Parathyroid adenoma (tissue), 2 donors: ENCODE results near the gene FUT6.

Source experiments
- H2AFZ ChIP-seq: fragments of 300-600 bp; sonication (generic); one replicate; pipeline ENCODE4 v1.7.0; 2017; ENCODE audit warnings: antibody characterized with exemption, mild to moderate bottlenecking
- H3K27ac ChIP-seq: fragments of 300-600 bp; sonication (generic); one replicate; pipeline ENCODE4 v1.7.0; 2017
- H3K27me3 ChIP-seq: fragments of 300-600 bp; sonication (generic); one replicate; pipeline ENCODE4 v1.7.0; 2017; ENCODE audit warnings: low read length; ENCODE audit not compliant: control insufficient read depth, insufficient read depth
- H3K36me3 ChIP-seq: fragments of 300-600 bp; sonication (generic); one replicate; pipeline ENCODE4 v1.7.0; 2017; ENCODE audit warnings: low read length; ENCODE audit not compliant: control insufficient read depth, insufficient read depth
- H3K4me1 ChIP-seq: fragments of 300-600 bp; sonication (generic); one replicate; pipeline ENCODE4 v1.7.0; 2017; ENCODE audit warnings: control low read depth
- H3K4me2 ChIP-seq: fragments of 300-600 bp; sonication (generic); one replicate; pipeline ENCODE4 v1.7.0; 2017; ENCODE audit warnings: low read length
- H3K4me3 ChIP-seq: fragments of 300-600 bp; sonication (generic); one replicate; pipeline ENCODE4 v1.7.0; 2017; ENCODE audit warnings: low read depth, low read length
- H3K79me2 ChIP-seq: fragments of 300-600 bp; sonication (generic); one replicate; pipeline ENCODE4 v1.7.0; 2017; ENCODE audit warnings: control low read depth
- H3K9ac ChIP-seq: fragments of 300-600 bp; sonication (generic); one replicate; pipeline ENCODE4 v1.7.0; 2017; ENCODE audit warnings: mild to moderate bottlenecking
- H3K9me3 ChIP-seq: fragments of 300-600 bp; sonication (generic); one replicate; pipeline ENCODE4 v1.7.0; 2017; ENCODE audit warnings: low read length; ENCODE audit not compliant: control insufficient read depth
- CTCF ChIP-seq: fragments of 300-600 bp; sonication (generic); IDR thresholded peaks from one replicate; pipeline ENCODE4 v1.7.0; 2017; ENCODE audit warnings: antibody characterized with exemption, mild to moderate bottlenecking
- donor health status: primary hyperparathyroidism.

The FUT6 gene

GRCh38 chr19:5801796-5802619 is 37.5 kb downstream of the FUT6 start:
- no peak overlapping the region for H3K9ac ChIP-seq
- no peaks in the 10 kb centered on the region for H3K79me2 ChIP-seq
- no peak overlapping the region for H3K27ac ChIP-seq
- no peaks in the 10 kb centered on the region for H3K36me3 ChIP-seq
- no peaks in the 10 kb centered on the region for H3K27me3 ChIP-seq
- no peak overlapping the region for H2AFZ ChIP-seq
- TF ChIP-seq CTCF: no peak
- no peak overlapping the region for H3K4me2 ChIP-seq
- peaks cover 2% of the 10 kb centered on the region for H3K4me1 ChIP-seq
- H3K9me3 ChIP-seq: no peaks in the 10 kb centered on the region
- no peak overlapping the region for H3K4me3 ChIP-seq

- Histone ChIP-seq H3K4me3 (no peak overlapping the region), H3K9me3 (no peaks in the 10 kb centered on the region), H3K4me2 (no peak overlapping the region), H3K36me3 (no peaks in the 10 kb centered on the region), H3K9ac (no peak overlapping the region), H3K27ac (no peak overlapping the region), H3K79me2 (no peaks in the 10 kb centered on the region), H3K27me3 (no peaks in the 10 kb centered on the region), H3K4me1 (peaks cover 2% of the 10 kb centered on the region), H2AFZ (no peak overlapping the region)
- no peak for TF ChIP-seq CTCF
These were observed 38.9 kb downstream of the FUT6 start for GRCh38 chr19:5800361-5801270.

- no peaks in the 10 kb centered on the region for H3K36me3 ChIP-seq
- no peaks in the 10 kb centered on the region for H3K27me3 ChIP-seq
- no peak for TF ChIP-seq CTCF
- no peak overlapping the region for H3K4me3 ChIP-seq
- no peak overlapping the region for H2AFZ ChIP-seq
- no peaks in the 10 kb centered on the region for H3K9me3 ChIP-seq
- H3K79me2 ChIP-seq: no peaks in the 10 kb centered on the region
- peaks cover 2% of the 10 kb centered on the region for H3K4me1 ChIP-seq
- H3K9ac ChIP-seq: no peak overlapping the region
- H3K27ac ChIP-seq: no peak overlapping the region
- H3K4me2 ChIP-seq: no peak overlapping the region
These were observed 40.0 kb downstream of the FUT6 start for GRCh38 chr19:5799247-5800241.

- H3K36me3 ChIP-seq: no peaks in the 10 kb centered on the region
- H3K4me2 ChIP-seq: no peak overlapping the region
- H3K27ac ChIP-seq: no peak overlapping the region
- H3K79me2 ChIP-seq: no peaks in the 10 kb centered on the region
- H3K9ac ChIP-seq: no peak overlapping the region
- H3K4me1 ChIP-seq: no peaks in the 10 kb centered on the region
- no peak for TF ChIP-seq CTCF
- H3K9me3 ChIP-seq: no peaks in the 10 kb centered on the region
- no peak overlapping the region for H3K4me3 ChIP-seq
- no peaks in the 10 kb centered on the region for H3K27me3 ChIP-seq
- no peak overlapping the region for H2AFZ ChIP-seq
These were observed 41.3 kb downstream of the FUT6 start for GRCh38 chr19:5798244-5798643.
